Hepatocyte (in vitro differentiated cells): ENCODE measurements around the gene ERICH4. TPM values are rescaled to one million over a fixed set of nuclear protein-coding genes. Genes with fewer than 3 reads are reported as not detected.
A peak's percentile ranks its signal among the peaks of the same experiment; 100 is the strongest.

Experiments used
- DNase-seq: peaks from one replicate; pipeline ENCODE4 v3.0.0-alpha.2; 2016; ENCODE audit warnings: low spot score
- H2AFZ ChIP-seq: fragments of 200-600 bp; sonication (generic); 2 replicates; pipeline ENCODE4 v1.6.0; 2016; ENCODE audit warnings: antibody characterized with exemption, mild to moderate bottlenecking
- H3K27ac ChIP-seq: fragments of 200-600 bp; sonication (generic); 2 replicates; pipeline ENCODE4 v1.5.1; 2016; ENCODE audit warnings: mild to moderate bottlenecking
- H3K27me3 ChIP-seq: fragments of 200-600 bp; sonication (generic); 2 replicates; pipeline ENCODE4 v1.6.1; 2016
- H3K36me3 ChIP-seq: fragments of 200-600 bp; sonication (generic); replicated peaks from 2 replicates; pipeline ENCODE4 v1.5.1; 2016; ENCODE audit warnings: low read depth; ENCODE audit not compliant: insufficient read depth
- H3K4me1 ChIP-seq: fragments of 200-600 bp; sonication (generic); 2 replicates; pipeline ENCODE4 v1.5.1; 2016; ENCODE audit warnings: mild to moderate bottlenecking, moderate library complexity; ENCODE audit not compliant: insufficient read depth
- H3K4me2 ChIP-seq: fragments of 200-600 bp; sonication (generic); 2 replicates; pipeline ENCODE4 v1.6.0; 2016
- H3K4me3 ChIP-seq: fragments of 200-600 bp; sonication (generic); 2 replicates; pipeline ENCODE4 v1.5.1; 2016; ENCODE audit warnings: mild to moderate bottlenecking
- H3K79me2 ChIP-seq: fragments of 200-600 bp; sonication (generic); 2 replicates; pipeline ENCODE4 v1.6.0; 2017; ENCODE audit warnings: mild to moderate bottlenecking
- H3K9me2 ChIP-seq: fragments of 200-600 bp; sonication (generic); replicated peaks from 2 replicates; pipeline ENCODE4 v1.6.0; 2017; ENCODE audit warnings: mild to moderate bottlenecking; ENCODE audit not compliant: insufficient read depth
- H3K9me3 ChIP-seq: fragments of 200-600 bp; sonication (generic); 2 replicates; pipeline ENCODE4 v1.5.1; 2016; ENCODE audit warnings: low read depth, mild to moderate bottlenecking
- H4K20me1 ChIP-seq: fragments of 200-600 bp; sonication (generic); 2 replicates; pipeline ENCODE4 v1.6.0; 2016; ENCODE audit warnings: mild to moderate bottlenecking; ENCODE audit not compliant: insufficient read depth, poor library complexity, severe bottlenecking
- CTCF ChIP-seq: fragments of 200-600 bp; sonication (generic); IDR thresholded peaks from 2 replicates; pipeline ENCODE4 v1.5.1; 2016; ENCODE audit warnings: antibody characterized with exemption, mild to moderate bottlenecking; ENCODE audit not compliant: poor library complexity
- EZH2 ChIP-seq: fragments of 200-600 bp; sonication (generic); IDR thresholded peaks from 2 replicates; pipeline ENCODE4 v1.6.1; 2016; ENCODE audit warnings: antibody characterized with exemption, mild to moderate bottlenecking, borderline replicate concordance
- EZH2phosphoT487 ChIP-seq: fragments of 200-600 bp; sonication (generic); IDR thresholded peaks from one replicate; pipeline ENCODE4 v1.6.1; 2018; ENCODE audit warnings: antibody characterized with exemption, mild to moderate bottlenecking, low read depth, moderate library complexity; ENCODE audit not compliant: unreplicated experiment, severe bottlenecking
- whole genome bisulfite sequencing: methylation state at CpG from one replicate; pipeline ENCODE4 v1.1.6; 2016; ENCODE audit warnings: low lambda C conversion rate; ENCODE audit errors: missing lambda C conversion rate; 5-methylcytosine and 5-hydroxymethylcytosine counted together
- polyA plus RNA-seq: library from polyadenylated mRNA; unstranded; fragments of >200 nt; fragmentation: Nextera tagmentation; extraction: Ambion mirVana; gene quantifications from 2 replicates; pipeline ENCODE4 v1.2.1, GENCODE V29; 2016
- total RNA-seq: library from RNA; depleted of rRNA; stranded (reverse); fragments of >200 nt; gene quantifications from 2 replicates; pipeline ENCODE4 v1.2.3, GENCODE V29; 2014

The ERICH4 gene
- total and polyA plus RNA-seq, 2 experiments from 2014 or later, result 2.3 to 4.3 TPM

- Histone ChIP-seq H3K36me3 (no peaks in the 10 kb centered on the region), H3K27me3 (no peaks in the 10 kb centered on the region), H3K79me2 (peaks cover 41% of the 10 kb centered on the region), H3K9me2 (no peaks in the 10 kb centered on the region), H3K27ac (peak overlapping the region; percentile 97), H3K4me2 (peak overlapping the region; percentile 96), H3K4me3 (peak overlapping the region; percentile 35), H3K9me3 (no peaks in the 10 kb centered on the region), H4K20me1 (no peaks in the 10 kb centered on the region), H2AFZ (no peak overlapping the region), H3K4me1 (peaks cover 25% of the 10 kb centered on the region)
- 92% methylated on average over 30 of the region's 36 CpGs for WGBS
- DNase-seq, result no peak
- TF ChIP-seq EZH2, result no peak
- TF ChIP-seq CTCF, result no peak
- TF ChIP-seq EZH2phosphoT487, result no peak
Observed at GRCh38 chr19:41426116-41426841, 16.7 kb upstream of the ERICH4 start.

GRCh38 chr19:41426952-41427646, 15.9 kb upstream of the ERICH4 start, which contains the start of gene B3GNT8:
Gene B3GNT8 (minus strand): TSS chr19:41427374. CDS start chr19:41426778, 596 bp downstream.
- peak within 1 kb of the TSS; percentile 64 for H2AFZ ChIP-seq
- no peaks in the 10 kb centered on the region for H3K36me3 ChIP-seq
- WGBS, result 10% methylated on average over 11 of the region's 19 CpGs
- H3K4me3 ChIP-seq, result peak within 1 kb of the TSS; percentile 35
- peak; percentile 96 for DNase-seq
- H3K4me2 ChIP-seq, result peak within 1 kb of the TSS; percentile 96
- no peaks in the 10 kb centered on the region for H4K20me1 ChIP-seq
- H3K27ac ChIP-seq, result peak within 1 kb of the TSS; percentile 97
- H3K4me1 ChIP-seq, result peaks cover 25% of the 10 kb centered on the region
- TF ChIP-seq EZH2, result no peak
- no peak for TF ChIP-seq CTCF
- TF ChIP-seq EZH2phosphoT487, result no peak
- H3K27me3 ChIP-seq, result no peaks in the 10 kb centered on the region
- H3K9me2 ChIP-seq, result no peaks in the 10 kb centered on the region
- peaks cover 41% of the 10 kb centered on the region for H3K79me2 ChIP-seq
- H3K9me3 ChIP-seq, result no peaks in the 10 kb centered on the region

GRCh38 chr19:41427647-41428480, 15.1 kb upstream of the ERICH4 start:
- Histone ChIP-seq H2AFZ (peak overlapping the region; percentile 64), H3K36me3 (no peaks in the 10 kb centered on the region), H3K4me3 (peak overlapping the region; percentile 32), H3K27ac (peak overlapping the region; percentile 97), H3K9me3 (no peaks in the 10 kb centered on the region), H3K4me2 (peak overlapping the region; percentile 96), H3K9me2 (no peaks in the 10 kb centered on the region), H4K20me1 (no peaks in the 10 kb centered on the region), H3K27me3 (no peaks in the 10 kb centered on the region), H3K79me2 (peaks cover 41% of the 10 kb centered on the region), H3K4me1 (peaks cover 25% of the 10 kb centered on the region)
- TF ChIP-seq CTCF (peak; percentile 11), EZH2phosphoT487 (no peak), EZH2 (no peak)
- 12% methylated on average over 15 of the region's 23 CpGs for WGBS
- peak; percentile 68 for DNase-seq
